NCI-H128 (cell line): ENCODE data around the gene NTNG2.

Source experiments
- DNase-seq: peaks from one replicate; lab custom pipeline; 2025; ENCODE audit not compliant: unreplicated experiment; lab: John Stamatoyannopoulos, UW

Gene NTNG2

DNA sequence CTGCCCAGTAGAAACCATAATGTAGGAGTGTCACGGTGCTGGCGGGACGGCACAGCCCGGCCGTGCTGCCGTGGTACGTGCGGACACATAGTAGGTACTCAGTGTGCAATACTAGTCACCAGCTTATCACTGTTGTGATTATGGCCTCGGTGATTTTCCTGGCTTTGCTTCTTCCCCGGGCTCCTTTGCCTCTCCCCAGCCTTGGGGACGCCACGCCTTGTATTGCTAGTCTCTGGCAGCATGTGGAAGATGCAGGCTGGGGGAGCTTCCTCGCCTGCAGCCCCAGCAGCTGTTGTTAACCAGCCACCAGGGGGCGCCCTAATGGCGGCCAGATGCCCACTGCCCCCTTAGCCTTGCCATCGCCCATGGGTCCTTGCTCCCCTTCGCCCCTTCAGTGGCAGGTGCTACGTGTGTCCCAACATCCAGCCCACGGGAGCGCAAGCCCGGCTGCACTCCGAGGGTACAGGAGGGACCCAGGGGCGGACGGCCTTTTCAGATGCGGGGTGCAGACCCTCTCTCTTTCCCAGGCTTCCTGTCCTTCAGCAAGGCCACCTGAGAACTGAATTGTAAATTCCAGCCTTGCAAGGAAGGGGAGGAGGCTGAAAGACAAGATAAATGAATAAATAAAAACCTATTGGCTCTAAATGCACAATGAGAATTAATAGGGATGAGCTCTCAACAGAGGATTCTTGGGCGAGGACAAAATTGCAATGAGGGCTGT is 8.0 kb downstream of the NTNG2 start:
- DNase-seq = no peak

DNA sequence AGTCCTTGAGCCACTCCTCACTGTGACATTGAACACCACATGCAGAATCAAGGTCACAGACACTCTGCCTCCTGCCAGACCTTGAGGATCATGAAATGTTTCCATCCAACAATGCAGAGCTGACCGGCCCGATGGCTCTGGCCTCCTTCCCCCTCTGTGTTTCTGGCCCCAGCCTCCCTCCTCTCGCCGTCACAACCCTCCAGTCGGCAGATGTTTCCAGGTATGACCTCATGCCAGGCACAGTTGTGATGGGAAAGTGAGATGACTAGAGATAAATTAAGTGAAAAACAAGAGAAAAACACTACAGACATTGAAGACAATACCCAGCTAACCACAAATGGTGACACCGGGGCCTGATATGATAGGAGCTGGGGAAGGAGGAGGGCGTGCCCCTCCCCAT is 9.8 kb downstream of the NTNG2 start:
- no peak for DNase-seq

DNA sequence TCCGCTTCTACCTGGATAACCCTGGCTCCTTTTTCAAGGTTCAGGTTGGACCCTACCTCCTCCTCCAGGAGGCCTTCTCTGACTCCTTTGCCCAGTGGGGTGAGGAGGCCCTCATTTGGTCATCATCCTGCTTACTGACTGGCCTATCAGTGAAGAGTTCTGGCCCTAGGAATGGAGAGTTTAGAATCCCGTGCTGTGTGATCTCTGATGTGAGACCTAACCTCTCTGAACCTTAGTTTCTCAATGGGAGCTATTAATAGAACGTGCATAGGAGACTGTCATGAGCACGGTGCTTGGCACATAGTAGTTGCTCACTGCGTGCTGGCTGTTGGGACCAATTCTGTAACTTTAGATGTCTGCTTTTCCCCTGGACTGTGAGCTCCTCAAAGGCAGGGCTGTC is 10.3 kb downstream of the NTNG2 start:
- no peak for DNase-seq

DNA sequence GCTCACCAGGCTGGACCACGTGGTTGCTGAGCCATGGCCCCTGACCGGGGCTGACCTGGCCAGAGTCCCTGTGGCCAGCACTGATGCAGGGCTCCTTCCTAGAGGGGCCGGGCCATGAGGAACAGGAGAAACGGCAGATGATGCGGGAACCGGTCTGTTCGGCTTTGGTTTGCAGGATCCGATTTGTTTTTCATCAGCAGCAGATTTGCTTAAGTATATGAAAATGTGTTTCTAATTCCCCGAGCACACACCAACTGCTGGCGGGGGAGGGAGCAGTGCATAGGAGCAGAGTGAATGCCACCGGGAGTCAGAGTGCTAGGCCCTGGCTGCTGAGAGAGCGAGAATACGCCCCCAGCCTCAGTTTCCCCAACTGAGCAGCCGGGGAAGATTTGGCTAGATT is 13.6 kb downstream of the NTNG2 start:
- DNase-seq = no peak

DNA sequence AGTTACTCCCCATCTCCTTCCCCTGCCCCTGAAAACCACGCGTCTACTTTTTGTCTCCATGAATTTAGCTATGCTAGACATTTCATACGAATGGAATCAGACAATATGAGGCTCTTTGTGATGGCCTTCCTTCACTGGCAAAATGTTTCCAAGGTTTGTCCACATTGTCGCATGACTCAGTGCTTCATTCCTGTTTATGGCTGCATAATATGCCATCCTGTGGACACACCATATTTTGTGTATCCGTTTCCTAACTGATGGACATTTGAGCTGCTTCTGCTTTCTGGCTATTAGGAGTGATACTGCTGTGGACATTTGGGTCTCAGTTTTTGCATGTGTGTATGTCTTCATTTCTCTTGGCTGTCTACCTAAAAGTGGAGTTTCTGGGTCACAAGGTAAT is 14.5 kb downstream of the NTNG2 start:
- no peak for DNase-seq

DNA sequence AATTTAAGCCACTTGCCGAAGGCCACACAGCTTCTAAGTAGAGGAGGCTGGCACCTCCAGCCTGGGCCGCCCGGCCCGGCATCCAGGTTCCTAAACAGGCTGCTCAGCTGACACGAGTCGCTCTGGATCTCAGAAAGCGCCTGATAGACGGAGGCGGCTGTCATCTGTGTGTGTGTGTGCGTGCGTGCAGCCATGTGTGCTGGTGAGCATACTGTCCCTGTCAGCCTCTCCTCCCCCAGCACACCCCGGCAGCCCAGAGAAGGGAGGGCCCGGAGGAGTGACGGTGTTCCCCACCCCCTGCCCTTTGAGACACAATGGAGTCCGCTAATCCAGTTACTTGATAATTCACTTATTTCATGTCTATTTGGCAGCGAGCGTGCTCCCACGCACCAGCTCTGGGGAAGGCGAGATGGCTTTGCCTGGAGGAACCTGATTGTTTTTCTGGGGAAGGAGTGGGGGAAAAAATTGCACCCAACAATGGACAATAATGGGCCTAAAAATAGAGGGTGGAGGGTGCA is 20.0 kb downstream of the NTNG2 start:
- DNase-seq = no peak

DNA sequence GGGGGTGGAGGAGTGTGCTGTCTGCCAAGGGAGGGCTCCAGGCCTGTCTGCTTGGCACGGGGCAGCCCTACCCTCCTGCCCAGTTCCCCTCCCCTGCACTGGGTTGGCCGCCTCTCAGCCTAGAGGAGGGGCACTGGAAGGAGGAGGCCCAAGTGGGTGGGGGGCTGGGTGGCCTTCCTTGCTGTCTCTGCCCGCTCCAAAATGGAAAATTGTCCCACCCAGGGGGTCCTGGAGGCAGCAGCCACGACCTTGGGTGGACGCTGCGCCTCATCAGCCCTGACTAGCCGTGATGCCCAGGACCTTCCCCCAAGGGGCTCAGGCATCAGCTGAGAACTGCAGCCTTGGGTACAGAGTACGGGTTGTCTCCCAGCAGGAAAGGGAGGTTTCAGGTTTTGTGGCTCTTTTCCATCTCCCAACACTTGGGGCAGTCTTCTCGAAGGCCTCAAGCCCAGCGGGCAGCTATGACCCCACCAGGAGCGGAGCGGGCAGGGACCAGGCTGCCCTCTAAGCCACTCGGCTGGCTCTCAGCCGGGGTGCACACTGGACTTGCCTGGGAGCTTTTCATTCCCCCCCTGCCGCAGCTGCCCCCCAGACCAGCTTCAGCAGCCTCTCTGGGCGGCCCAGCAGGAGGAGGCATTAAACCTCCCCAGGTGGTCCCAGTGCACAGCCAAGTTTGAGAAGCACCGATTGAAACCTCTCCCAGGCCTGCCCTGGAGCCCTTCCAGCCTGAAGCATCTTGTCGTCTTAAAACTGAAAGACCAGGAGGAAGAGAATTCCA is 20.6 kb downstream of the NTNG2 start:
- no peak for DNase-seq

DNA sequence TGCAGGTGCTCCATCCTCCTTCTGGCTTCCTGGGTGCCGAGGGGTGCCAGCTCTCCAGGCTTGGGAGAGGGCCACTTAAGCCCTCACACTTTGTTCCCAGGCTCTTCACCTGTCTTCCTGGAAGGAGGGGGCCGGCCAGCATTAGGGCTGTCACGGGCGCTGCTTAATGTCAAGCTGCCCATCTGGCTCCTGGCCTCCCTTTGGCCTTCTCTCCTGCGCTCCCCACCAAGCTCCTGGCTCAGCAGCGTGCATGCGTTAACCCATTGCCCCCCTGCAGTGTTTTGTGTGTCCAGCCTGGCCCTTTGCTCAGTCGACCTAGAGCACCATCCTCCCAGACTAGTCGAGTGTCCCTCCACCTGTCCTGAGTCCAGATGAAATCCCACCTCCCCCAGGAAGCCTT is 21.3 kb downstream of the NTNG2 start:
- no peak for DNase-seq

DNA sequence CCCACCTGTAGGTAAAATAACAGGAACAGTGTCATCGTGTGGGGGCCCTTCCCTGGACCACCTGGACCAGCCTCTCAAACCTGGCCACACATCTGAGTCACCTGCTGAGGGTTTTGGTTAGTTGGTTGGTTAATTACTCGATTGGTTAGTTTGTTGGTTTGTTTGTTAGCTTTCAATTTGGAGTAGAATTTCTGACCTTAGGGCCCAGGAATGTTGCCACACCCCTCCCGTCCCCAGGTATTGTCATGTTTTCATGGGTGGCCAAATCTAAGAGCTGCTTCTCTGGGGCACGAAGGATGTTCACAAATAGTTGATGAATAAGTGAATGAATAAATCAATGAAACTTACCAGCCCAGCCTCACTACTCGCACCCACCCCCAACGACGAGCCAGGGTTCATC is 21.9 kb downstream of the NTNG2 start:
- no peak for DNase-seq

DNA sequence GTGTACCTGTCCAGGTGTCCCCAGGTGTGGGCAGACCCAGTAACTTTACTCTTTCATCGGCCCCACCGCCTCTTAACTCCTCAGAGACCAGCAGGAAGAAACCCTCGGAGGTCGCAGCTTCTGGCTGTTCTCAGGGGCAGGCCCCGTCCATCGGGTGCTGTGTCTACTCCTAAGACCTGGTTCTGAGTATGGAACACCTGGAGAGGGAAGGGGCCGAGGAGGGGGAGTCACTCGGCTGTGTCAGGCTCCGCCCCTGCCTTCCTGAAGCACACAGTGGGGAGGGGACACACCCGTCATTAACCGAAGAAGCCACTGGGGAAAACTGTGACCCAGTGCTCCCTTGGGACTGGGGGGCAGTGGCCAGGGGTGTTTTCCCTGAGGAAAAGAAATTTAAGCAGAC is 22.3 kb downstream of the NTNG2 start:
- DNase-seq = no peak

DNA sequence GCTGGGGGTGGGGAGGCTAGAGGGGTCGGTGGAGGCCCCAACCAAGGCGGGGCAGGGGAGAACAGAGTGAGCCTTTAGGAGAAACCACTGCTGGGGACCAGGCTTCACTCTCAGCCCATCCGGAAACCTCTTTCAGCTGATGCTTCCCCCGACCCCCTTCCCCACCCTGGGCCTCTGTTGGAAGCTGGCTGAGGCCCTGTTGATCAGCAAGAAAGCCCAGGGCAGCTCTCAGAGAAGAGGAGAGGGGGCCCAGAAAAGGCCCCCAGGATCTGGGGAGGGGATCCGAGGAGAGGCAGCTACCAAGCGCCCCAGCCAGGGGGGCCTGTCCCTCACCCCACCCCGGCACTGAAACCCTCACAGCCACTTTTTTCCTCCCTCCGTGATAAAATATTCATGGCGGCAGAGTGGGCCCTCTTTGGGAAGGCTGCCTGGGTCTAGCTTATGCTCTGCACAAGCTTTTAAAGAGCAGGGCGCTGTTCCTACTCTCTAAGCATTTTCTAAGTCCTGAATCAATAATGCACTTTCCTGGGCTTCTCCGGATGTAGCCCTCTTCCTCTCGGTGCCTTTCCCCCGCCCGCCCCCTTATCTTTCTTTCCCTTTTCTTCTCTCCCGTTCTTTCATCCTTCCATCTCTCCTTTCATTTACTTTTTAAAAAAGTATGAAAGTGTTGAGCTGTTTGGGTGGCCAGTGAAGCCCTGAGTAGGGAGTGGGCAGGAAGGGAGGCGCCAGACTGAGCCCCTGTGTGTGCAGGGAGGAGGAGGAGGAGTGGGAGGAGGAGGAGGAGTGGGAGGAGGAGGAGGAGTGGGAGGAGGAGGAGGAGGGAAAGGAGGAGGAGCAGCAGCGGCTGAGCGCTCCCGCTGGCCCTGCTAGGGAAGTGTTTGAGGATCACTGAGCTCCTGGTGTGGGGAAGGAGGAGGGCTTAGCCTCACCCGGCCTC is 23.5 kb downstream of the NTNG2 start:
- DNase-seq = no peak

DNA sequence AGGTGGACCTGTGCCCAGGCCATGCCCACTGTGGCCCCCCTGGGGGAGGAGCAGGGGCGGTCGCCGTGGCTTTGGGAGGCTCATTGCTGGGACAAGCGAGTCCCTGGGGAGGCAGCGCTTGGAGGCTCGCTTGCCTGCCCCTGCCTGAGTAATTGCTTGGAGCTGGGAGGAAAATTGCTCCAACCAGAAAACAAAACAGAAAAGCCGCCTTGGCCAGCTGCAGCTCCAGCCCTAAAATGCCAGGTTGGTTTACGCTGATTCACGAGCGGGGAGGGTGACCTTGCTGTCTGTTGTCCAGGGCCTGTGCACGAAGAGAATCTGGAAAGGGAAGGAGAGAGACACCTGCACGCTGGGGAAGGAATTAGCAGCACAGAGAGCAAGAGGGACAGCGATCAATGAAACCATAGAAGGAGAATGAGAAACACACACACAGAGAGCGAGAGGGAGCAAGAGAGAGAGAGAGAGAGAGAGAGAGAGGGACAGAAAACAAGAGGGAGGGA is 25.3 kb downstream of the NTNG2 start:
- DNase-seq = no peak

DNA sequence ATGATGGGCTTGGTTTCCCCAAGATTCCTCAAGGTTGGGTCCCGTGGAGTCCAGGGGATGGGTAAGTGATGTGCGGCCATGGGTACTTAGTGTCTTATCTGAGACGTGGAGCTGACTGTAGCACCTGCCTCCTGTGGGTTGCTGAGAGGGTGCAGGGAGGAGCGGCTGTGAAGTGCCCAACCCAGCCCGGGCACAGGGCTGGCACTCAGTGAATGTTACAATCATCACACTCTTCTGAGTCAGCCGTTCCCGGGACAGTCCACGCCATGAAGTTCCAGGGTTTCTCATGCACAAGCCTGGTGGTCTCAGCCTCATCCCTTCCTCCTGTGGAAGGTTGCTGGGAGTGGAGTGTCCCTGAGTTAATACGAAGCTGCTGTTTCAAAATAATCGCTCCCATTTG is 29.1 kb downstream of the NTNG2 start:
- DNase-seq = no peak

DNA sequence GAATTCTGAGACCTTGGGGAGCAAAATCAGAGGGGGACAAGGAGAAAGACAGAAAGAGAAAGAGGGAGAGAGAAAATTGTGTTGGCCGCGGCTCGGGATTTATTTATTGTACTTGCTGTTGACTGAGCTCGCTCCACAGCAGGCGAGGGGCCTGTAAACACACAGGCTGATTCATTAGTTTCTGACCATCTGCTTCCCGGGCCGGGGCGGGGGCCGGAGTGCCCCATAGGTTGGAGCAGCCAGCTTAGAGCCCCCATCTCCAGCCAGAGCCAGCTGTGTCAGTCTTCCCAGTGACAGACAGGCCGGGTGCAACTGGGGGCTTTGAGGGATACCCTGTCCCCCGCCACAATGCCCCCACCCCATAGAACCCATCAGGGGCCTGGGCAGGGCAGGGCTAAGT is 30.9 kb downstream of the NTNG2 start:
- DNase-seq = no peak

DNA sequence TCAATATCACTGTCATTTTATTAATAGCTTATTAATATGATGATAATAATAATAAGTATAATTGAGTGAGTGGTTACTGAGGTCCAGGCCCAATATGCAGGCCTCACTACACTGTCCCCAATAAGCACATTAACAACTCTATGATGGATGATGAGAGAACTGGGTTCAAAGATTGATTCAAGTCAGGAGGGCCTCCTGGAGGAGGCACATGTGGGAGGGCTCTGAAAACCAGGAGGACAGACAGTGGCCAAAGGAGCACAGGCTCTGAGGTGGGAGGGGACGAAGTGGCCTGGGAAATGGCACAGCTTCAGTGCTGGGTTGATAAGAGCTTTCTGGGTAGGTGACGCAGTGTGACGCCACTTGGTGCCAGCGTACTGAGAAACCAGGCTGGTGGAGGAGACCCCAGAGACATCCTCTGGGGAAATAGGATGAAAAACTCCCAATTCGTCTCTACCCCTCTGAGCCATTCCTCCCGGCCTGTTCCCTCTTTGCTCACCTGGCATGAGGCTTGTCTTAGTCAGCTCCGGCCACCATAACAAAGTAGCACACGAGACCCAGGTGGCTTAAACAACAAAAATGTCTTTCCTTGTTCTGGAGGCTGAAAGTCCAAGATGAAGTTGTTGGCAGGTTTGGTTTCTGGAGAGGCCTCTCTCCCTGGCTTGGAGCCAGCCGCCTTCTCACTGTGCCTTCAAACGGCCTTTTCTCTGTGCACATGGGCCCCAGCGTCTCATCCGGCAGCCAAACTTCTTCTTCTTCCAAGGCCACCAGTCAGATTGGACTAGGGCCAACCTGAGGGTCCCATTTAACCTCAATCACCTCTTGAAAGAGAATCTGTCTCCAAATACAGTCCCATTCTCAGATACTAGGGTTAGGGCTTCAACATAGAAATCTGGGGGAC is 31.6 kb downstream of the NTNG2 start:
- no peak for DNase-seq

DNA sequence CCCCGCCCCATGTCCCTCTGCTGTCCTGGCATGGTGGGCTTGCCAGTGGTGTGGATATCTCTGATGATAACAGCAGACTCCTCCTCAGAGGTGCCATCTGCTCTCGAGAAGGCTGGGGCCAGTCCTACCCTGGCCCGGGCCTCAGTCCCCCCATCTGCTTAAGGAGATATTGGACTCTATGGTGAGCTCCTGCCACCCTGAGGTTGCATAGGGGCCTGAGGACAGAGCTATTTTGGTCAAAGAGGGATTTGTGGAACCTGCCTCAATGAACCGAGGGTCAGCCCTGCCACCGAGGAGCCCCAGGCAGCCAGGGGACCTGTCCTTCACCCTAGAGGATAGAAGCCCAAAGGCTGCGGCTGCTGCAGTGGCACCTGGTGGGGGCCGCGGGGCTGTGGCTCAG is 32.6 kb downstream of the NTNG2 start:
- no peak for DNase-seq

DNA sequence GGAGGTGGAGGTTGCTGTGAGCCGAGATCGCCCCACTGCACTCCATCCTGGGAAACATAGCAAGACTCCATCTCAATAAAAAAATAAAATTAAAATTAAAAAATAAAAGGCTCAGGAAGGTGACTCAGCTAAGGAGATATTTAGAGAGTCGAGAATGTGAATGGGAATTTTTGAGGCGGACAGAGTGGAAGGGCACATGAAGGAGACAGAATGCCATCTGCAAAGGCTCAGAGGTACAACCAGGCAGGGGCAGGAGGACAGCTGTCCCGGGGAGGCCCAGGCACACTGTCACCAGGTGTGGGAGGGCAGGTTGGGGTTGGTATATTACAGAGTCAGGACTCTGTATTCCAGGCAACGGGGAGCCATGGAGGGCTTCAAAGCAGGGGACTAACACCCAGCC is 35.5 kb downstream of the NTNG2 start:
- DNase-seq = no peak

DNA sequence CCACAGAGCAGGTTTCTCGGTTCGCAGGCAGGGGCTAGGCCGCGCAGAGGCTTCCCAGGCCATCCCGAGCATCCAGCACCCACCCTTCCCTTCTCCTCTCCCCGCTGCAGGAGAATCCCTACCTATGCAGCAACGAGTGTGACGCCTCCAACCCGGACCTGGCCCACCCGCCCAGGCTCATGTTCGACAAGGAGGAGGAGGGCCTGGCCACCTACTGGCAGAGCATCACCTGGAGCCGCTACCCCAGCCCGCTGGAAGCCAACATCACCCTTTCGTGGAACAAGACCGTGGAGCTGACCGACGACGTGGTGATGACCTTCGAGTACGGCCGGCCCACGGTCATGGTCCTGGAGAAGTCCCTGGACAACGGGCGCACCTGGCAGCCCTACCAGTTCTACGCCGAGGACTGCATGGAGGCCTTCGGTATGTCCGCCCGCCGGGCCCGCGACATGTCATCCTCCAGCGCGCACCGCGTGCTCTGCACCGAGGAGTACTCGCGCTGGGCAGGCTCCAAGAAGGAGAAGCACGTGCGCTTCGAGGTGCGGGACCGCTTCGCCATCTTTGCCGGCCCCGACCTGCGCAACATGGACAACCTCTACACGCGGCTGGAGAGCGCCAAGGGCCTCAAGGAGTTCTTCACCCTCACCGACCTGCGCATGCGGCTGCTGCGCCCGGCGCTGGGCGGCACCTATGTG is 36.1 kb downstream of the NTNG2 start:
- no peak for DNase-seq

DNA sequence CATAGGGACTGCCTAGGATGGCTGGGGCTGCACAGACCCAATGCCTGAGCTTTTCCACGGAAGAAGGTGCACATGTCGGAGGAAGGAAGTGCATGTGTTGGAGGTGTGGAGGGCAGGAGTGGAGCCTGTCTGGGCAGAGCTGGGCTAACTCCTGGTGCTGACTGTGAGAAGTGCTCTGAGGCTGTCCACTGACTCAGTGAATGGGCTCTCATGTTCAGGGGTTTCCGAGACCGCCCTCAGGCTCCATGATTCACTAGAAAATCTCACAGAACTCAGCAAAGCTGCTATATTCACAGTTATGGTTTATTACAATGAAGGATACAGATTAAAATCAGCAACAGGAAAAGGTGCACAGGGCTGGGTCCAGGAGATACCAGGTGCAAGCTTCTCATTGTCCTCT is 37.2 kb downstream of the NTNG2 start:
- DNase-seq = no peak

DNA sequence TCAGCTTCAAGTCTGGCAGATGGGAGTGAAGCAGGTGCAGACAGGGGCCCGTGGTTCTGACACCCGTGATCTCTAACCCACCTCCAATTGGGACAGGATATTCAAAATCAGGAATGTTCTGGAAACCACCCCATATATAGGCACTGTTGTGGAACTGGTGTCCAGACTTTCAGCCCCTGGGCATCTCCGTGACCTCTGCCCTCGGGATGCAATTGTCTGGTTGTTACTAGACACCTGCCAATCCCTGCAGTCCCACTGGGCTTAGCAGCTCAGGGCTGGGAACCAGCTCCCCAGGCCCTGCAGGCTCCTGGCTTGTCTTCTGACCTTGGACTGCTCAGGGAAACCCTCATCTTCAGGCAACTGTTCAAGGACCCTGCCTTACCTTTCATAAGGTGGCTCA is 38.8 kb downstream of the NTNG2 start:
- DNase-seq = no peak
